GM10248 (cell line): Measurements from ENCODE around the gene TMEM181.
"Not testable (repeated sequence)": the region's sequence is repeated elsewhere in the genome, so short reads cannot be mapped to it uniquely, and the experiment has no call there.

Source experiments
- CTCF ChIA-PET: fragments of 300-600 bp; sonication (Branson Sonifier 250); formaldehyde crosslinking; extraction: SDS; loops from one replicate; lab custom pipeline; 2021; ENCODE audit warnings: antibody characterized with exemption; lab: Yijun Ruan, JAX
- POLR2A ChIA-PET: fragments of 350-650 bp; sonication (Branson Sonifier 250); formaldehyde crosslinking; extraction: SDS; loops from one replicate; lab custom pipeline; 2020; ENCODE audit warnings: antibody characterized with exemption; lab: Yijun Ruan, JAX
- DNase-seq: peaks from one replicate; pipeline ENCODE4 v3.0.0; 2012; ENCODE audit errors: extremely low spot score
- TF ChIP-seq, protein P1 (sequence below): IDR thresholded peaks from 2 replicates; pipeline ENCODE4 v1.5.1; 2012; ENCODE audit warnings: mild to moderate bottlenecking, low read depth; ENCODE audit errors: extremely low read depth, missing control alignments, control extremely low read depth

The TMEM181 gene

GRCh38 chr6:158627940-158628211 lies 68.0 kb downstream of the TMEM181 start:
- DNase-seq, result peak; percentile 18
- POLR2A ChIA-PET, result no interaction called here
- TF ChIP-seq, protein P1, sequence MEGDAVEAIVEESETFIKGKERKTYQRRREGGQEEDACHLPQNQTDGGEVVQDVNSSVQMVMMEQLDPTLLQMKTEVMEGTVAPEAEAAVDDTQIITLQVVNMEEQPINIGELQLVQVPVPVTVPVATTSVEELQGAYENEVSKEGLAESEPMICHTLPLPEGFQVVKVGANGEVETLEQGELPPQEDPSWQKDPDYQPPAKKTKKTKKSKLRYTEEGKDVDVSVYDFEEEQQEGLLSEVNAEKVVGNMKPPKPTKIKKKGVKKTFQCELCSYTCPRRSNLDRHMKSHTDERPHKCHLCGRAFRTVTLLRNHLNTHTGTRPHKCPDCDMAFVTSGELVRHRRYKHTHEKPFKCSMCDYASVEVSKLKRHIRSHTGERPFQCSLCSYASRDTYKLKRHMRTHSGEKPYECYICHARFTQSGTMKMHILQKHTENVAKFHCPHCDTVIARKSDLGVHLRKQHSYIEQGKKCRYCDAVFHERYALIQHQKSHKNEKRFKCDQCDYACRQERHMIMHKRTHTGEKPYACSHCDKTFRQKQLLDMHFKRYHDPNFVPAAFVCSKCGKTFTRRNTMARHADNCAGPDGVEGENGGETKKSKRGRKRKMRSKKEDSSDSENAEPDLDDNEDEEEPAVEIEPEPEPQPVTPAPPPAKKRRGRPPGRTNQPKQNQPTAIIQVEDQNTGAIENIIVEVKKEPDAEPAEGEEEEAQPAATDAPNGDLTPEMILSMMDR, result no peak
- CTCF ChIA-PET, result interaction anchor here (1.6 to 1.7 kb wide), 3 partner anchors 23 to 76 kb away, joined by 3 to 8 read pairs (median 4); no protein-coding TSS in a partner anchor

GRCh38 chr6:158628542-158628941 lies 68.7 kb downstream of the TMEM181 start:
- ChIA-PET POLR2A (no interaction called here), CTCF (interaction anchor here (1.6 to 1.7 kb wide), 3 partner anchors 24 to 76 kb away, joined by 3 to 8 read pairs (median 4); no protein-coding TSS in a partner anchor)
- TF ChIP-seq, protein P1, result no peak
- DNase-seq, result peak; percentile 9

- TF ChIP-seq, protein P1, result peak; percentile 35
- POLR2A ChIA-PET, result no interaction called here
- CTCF ChIA-PET, result interaction anchor here (1.6 to 1.7 kb wide), 3 partner anchors 10 to 61 kb away, joined by 4 to 8 read pairs (median 6); no protein-coding TSS in a partner anchor
- DNase-seq, result peak; percentile 25
Observed at GRCh38 chr6:158629367-158630221, 69.7 kb downstream of the TMEM181 start.

- POLR2A ChIA-PET, result interaction anchor here (1.0 kb wide), 1 partner anchor 18 kb away, joined by 3 read pairs; no protein-coding TSS in a partner anchor
- CTCF ChIA-PET, result interaction anchor here (0.9 to 1.6 kb wide), 2 partner anchors 8 to 9 kb away, joined by 4 to 6 read pairs; no protein-coding TSS in a partner anchor
- TF ChIP-seq, protein P1, result no peak
- no peak for DNase-seq
Observed at GRCh38 chr6:158630938-158631616, 71.2 kb downstream of the TMEM181 start.

GRCh38 chr6:158631678-158632537 lies 72.0 kb downstream of the TMEM181 start:
- TF ChIP-seq, protein P1, result no peak
- ChIA-PET POLR2A (no interaction called here), CTCF (interaction anchor here (1.0 kb wide), 1 partner anchor 28 kb away, joined by 5 read pairs; no protein-coding TSS in a partner anchor)
- no peak for DNase-seq

DNA sequence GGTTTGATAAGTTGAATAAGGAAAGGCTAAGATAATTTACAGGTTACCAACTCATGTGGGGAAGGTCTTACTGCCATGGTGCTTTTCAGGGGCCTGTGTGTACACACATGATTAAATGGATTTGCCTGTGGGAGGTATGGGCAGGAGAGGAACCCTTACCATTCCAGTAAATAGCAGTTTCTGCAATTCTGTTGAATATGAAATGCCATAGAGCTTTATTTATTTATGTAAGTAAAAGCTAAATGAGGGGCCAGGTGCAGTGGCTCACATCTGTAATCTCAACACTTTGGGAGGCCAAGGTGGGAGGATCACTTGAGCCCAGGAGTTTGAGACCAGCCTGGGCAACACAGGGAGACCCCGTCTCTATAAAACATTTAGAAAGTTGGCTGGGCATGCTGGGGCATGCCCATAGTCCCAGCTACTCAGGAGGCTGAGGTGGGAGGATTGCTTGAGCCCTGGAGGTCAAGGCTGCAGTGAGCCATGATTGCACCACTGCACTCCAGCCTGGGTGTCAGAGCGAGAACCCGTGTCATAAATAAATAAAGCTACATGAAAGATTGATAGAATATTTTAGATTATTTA lies 72.7 kb downstream of the TMEM181 start:
- DNase-seq, POLR2A ChIA-PET: not testable (repeated sequence)
- CTCF ChIA-PET, result interaction anchor here (1.0 kb wide), 2 partner anchors 11 to 27 kb away, joined by 3 to 5 read pairs; partner anchors contain the start of gene DYNLT1
